Dermis blood vessel endothelial cell (primary cell): Measurements from ENCODE around the gene KCNE1. TPM values are rescaled to one million over a fixed set of nuclear protein-coding genes. Genes with fewer than 3 reads are reported as not detected.
"Not testable (repeated sequence)": the region's sequence is repeated elsewhere in the genome, so short reads cannot be mapped to it uniquely, and the experiment has no call there.

ENCODE experiments used
- DNase-seq: peaks from one replicate; pipeline ENCODE4 v3.0.0; 2010
- total RNA-seq: library from RNA; depleted of rRNA; stranded (reverse); fragments of >200 nt; gene quantifications from 2 replicates; pipeline ENCODE4 v1.2.3, GENCODE V29; 2014

KCNE1 gene
- total RNA-seq = under 0.01 and 0.14 TPM in 2 replicates

DNA sequence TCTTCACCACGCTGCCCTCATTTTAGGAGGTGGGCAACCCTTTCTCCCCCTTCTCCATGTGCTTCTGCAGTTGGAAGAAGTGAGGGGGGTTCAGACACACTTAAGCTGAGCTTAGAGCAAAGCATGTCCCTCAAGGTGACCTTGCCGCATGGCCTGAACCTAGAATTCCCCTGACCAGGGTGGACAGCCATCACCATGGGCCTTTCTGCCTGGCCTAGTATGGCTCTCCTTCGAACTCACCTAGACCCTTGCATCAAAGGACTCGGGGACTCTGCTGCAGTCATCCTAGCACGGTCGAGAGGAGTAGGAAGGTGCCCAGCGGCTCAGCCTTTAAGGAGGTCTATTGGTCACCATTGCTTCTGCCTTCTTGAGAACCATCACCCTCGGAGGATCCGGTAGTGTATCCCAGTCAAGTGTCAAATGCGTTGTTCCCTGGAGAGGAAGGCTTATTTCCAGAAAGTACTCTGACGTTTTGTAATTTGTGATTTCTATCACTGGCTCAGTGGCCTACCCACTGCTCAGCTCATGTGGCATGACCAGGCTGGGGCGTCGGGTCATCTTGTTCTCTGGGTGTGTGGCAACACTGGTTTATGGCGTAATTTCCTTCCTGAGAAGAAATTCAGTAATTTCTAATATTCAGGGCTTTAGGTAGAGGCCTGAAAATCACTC lies at the start of gene KCNE1:
Gene KCNE1 (minus strand): TSS at position 424 of the 669 bp plus-strand sequence. CDS start 62,576 bp downstream, outside the sequence.
- no peak for DNase-seq

DNA sequence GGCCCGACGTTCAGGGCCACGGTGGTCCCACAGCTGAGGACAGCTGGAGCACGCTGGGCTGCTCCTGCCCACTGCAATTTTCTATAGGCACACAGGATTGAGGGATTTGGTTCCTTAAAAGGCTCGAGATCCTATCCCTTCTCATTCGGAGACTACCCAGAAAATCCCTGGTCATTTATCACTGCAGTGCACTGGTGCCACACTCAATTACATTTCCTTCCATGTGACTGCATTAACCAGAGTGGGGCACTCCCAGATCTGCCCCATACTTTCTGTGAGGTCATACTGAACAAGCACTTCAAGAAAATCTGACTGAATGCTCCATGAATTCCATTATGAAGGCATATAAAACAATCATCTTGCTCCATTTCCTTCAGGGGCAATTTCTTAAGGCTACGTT lies 49.8 kb upstream of the KCNE1 start:
- DNase-seq = no peak

GRCh38 chr21:34560609-34561008 lies 48.6 kb upstream of the KCNE1 start:
- DNase-seq = no peak

- DNase-seq = no peak
These were observed 48.0 kb upstream of the KCNE1 start for GRCh38 chr21:34560021-34560420.

GRCh38 chr21:34559089-34559631 lies 47.1 kb upstream of the KCNE1 start:
- peak; percentile 23 for DNase-seq

DNA sequence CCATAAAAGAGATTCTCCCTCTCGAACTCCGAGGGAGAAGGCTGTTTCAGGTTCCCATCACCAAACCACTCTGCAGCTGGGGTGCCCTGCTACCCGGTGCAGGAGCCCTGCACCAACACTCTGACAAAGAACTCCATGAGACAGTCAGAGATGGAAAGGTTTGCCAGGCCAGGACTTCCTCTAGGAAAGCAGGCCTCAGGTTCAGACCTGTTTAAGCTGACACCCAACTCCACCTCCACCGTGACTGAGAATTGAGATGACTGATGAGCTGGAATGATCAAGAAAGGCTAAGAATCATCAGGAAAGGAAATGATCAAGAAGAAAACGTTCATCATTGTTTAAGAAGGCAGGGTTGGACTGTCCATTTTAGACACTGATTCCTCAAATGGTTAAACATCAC lies 46.2 kb upstream of the KCNE1 start:
- DNase-seq = no peak

GRCh38 chr21:34557261-34557660 lies 45.3 kb upstream of the KCNE1 start:
- DNase-seq = no peak

- DNase-seq = not testable (repeated sequence)
These were observed 42.7 kb upstream of the KCNE1 start for GRCh38 chr21:34554670-34555069.

DNA sequence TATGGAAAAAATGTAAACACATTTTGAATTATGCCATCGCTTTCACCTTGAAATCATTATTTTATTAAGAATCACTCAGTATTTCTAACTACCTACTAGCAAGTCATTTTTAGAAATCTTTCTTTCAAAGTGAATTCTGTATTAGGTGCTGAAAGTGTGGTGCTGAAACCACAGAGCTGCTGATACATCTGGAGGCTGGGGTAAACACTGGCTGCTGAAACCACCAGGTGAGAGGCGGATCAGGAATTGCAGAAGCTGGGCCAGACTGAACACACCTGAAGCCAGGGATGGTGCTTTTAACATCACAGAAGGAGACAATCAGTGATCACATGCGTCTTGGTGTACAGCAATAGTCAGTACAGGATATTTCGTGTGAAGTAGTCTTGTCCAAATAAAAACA lies 42.2 kb upstream of the KCNE1 start:
- no peak for DNase-seq

DNA sequence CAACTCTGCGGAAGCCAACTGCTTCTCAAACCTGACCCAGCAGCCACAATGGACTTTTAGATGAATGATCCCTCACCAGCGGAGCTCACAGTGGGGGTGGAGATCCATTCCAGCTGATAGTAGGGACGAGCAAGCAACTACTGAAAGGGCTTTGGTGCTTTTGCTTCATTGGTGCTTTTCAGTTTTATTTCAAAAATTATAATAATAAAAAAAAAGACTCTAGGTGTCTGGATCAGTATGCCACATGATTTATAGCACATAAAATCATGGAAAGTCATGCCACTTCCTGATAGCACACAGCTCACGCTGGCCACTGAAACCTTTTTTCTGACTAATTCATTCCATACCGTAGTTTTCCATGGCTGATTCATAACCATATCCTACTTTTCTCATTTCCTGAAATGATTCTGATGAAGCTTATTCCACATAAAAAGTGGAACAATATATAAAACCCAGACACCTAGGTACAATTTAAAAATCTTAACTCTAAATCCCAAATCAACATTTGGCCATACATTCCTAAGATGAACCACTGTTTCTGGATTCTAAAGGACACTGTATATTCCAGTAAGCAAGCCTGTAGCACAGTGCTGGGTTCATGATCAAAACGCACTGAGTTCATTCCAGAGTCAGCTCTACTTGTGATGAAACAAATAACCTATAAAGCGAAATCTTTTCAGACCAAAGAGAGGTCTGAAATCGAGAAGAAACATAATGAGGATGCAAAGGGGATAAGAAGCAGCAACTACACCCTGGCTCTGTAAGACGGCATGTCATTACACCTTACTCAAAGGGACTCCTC lies 41.3 kb upstream of the KCNE1 start:
- peak; percentile 92 for DNase-seq

DNA sequence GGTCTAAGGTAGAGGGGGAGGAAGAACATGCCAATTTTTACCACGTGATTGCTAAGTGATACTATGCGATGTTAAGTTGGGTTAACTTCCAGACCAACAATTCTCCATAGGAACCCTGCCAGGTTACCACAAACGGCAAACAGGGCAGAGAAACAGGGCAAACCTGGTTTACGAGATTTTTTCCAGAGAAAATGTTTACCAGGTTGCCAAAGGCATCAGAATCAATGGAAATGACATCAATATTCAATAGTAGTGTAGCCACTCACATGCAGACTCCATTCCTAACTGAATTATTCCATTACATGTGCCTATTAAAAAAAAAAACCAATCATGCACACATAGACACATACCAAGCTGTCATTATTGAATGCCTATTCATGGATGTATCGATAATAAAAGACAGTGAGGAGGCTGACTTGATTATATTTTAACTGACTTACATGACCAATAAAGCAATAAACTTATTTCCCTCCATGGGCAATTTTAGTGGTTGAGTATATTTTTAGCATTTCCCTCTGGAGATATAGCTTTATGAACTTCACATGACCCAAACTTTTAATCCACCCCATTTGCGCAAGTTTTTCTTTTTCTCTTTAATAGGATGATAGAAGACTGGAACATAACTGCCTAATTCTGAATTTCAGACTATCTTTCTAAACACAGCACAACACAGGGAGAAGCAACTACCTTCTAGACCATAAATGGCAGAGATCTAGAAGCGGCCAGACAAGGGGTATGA lies 40.5 kb upstream of the KCNE1 start:
- DNase-seq = peak; percentile 76

DNA sequence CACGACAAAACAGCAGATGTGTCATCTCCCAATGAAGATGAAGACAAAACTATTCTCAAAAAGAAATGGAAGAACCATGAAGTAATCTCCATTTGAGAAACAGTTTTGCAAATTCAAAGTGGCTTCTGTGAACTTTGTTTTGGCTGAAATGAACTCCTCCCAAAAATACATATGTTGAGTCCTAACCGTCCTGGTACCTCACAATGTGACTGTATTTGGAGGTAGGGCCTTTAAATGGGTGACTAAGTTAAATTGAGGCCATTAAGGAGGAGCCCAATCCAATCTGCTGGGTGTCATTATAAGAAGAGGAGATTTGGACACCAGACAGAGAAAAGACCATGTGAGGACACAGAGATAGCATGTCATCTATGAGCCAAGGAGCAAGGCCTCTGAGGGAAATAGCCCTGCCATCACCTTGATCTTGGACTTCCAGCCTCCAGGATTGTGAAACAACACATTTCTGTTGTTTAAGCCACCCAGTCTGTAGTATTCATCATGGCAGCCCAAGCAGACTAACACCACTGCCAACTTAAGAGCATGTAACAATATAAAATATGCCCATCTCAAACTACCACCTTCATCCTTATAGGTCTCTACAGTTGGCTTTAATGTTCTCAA lies 38.3 kb upstream of the KCNE1 start:
- DNase-seq = no peak

DNA sequence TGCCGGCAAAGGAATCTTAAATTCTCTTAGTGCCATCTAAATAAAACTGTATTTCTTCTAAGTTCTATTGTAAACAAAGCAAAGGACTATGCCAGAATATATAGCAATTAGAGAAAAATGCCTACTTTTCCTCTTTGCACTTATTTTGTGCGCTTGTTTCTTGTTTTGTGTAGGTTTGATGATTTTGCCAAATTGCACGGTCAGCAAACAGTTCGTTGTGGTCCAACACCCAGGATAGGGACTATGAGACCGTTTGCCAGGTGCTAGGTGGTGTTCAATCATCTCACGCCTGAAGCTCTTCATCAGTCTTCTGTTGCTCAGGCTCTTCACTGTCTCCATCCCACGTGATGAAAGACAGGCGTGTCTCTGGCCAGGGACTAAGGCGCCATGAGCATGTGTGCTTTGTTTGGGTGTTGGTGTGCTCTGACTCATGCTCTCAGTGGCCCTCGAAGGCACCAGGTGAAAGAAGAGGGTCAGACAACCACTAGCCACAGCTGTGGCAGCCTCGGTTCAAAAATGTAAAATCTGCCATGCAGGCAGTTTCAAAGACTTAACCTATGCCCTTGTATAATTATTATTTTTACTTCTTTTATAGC lies 36.9 kb upstream of the KCNE1 start:
- no peak for DNase-seq

GRCh38 chr21:34546542-34546941 lies 34.5 kb upstream of the KCNE1 start:
- peak; percentile 80 for DNase-seq

DNA sequence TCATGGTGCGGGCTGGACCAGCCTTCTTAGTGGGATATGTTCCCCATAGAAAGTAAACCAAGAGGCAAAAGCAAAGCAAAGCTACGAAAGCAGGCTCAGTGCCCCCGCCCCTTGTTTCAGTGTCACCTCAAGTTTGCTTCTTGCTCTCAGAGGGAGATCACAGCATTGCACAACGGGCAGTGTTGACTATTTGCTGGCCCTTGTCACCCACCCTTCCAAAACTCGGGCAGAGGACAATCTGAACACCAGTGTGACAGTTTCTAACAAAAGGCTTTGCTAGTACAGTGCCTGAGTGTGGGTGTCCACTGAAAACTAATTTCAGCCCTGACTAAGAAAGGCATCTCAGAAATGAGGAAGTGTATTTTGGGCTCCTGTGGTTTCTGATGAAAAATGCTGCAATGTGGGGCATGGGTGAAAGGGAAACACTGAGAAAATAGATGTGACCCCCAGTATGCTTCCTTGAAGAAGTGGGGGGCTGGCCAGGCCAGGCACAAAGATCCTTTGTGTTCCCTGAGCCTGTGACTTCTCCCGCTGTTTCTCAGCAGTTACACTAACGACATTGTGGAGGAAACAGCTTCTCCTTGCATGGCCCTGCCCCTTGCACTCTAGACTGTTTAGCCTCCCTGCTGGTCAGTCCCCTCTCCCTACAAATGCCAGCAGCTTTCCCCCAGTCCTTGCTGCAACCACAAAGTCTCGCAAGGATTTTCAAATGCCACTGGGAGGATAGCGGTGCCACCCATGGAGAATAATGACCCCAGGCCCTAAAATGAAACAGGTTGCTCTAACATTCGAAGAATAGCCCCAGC lies 33.3 kb upstream of the KCNE1 start:
- DNase-seq = peak; percentile 46

DNA sequence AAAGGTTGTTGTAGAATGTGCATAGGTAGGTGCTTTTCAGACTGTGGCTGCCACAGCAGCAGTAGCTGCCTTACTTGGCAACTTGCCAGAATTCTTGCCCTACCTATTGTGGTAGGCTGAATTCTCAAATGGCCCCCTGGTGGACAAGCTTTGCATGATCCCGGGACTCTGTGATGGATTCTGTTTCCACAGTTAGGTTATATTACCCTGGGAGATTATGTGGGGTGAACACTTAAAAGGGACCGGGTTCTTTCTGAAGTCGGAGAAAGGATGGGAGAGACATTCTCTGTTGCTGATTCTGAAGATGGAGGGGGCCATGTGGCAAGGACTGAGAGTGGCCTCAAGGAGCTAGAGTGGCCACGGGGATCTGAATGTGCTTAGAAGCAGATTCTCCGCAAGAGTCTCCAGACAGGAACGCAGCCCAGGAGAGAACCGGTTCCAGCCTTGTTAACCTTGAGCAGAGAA lies 32.1 kb upstream of the KCNE1 start:
- peak; percentile 96 for DNase-seq

DNA sequence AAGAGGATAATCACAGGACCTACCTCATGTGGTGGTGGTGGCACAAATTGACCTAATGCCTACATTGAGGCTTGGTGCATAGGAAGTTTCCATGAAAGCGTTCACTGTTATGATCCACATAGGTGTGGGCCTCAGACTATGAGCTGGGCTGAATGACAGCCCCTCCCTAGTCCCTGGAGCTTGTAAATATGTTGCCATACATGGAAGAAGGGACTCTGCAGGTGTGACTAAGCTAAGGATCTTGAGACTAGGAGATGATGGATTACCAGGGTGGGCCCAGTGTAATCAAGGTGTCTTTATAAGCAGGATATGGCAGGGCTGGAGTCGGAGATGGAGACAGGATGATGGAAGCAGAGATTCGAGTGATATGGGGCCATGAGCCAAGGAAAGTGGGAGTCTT lies 31.0 kb upstream of the KCNE1 start:
- no peak for DNase-seq

- no peak for DNase-seq
These were observed 28.2 kb upstream of the KCNE1 start for GRCh38 chr21:34540206-34540605.

- no peak for DNase-seq
These were observed 25.8 kb upstream of the KCNE1 start for GRCh38 chr21:34537838-34538237.

DNA sequence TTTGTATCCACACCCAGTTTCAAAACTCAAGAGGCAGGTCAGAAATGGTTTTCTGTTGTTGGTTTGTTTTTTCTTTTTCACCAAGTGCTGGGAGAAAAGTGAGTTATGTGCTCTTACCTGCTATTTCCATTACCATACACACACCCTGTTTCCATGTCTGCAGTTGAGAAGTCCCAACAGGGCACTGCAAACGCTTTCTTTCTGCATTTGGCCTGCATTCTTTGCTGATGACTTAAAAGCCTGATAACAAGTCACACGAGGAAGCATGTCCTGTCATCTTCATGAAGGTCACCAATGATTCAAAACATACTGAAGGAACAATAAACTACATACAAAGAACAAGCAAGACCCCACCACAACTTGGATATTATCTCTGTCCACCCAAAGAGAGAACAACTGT lies 24.8 kb upstream of the KCNE1 start:
- peak; percentile 28 for DNase-seq

DNA sequence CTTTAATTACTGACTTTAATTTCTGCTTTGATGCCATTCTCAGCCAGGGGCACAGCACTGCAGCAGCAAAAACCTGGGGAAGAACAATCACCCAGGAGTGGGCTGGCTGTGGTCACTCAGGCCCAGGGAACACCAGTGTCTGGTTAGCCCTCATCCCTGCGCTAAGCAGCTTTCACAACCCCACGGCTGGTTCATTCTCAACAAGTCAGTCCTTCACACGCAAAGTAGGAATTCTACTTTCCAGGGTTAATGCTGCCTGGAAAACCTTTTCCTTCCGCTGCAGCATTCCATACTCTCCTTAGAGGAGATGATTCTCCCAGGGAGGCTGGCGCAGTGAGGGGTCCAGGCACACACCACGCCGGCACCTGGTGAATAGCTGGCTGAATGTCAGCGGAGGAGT lies 24.3 kb upstream of the KCNE1 start:
- DNase-seq = no peak
